ENCODE results near the gene LNX2.

LNX2 gene

DNA sequence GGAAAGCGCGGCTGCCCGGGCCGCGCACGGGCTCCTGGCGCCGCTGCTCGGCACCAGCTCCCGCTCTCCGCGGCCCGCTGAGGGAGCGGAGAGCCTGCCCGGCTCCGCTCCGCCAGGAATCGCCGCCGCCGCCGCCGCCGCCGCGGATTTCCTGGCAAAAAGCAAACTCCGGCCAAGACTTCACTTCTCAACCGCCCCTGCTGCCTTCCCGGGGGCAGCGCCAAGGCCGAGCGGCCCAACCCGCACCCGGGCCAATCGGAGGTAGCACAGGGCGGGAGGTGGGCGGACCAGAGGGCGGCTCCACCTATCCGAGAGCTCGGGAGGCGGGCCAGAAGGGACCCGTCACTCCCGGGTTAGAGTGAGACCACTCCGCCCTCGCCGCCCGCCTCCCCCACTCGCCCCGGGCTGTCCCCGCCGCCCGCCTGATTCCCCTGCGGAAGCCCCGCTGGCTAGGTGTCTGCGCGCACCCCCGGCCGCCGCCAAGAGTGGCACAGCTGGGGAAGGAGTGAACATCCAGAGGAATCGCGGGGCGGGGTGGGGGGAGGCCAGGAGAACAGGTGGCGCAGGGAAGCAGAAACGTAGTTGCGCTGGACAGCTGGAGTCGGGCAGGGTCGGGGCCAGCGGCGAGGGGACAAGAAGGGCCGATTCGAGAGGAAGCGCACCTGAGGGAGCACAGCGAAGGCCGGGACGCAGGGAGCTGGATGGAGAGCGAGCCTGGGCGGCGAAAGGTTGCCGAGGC, at the start of gene LNX2:
TSS of gene LNX2 (minus strand) at position 153 of the 739 bp plus-strand sequence. CDS start 38,826 bp downstream, outside the sequence.
- peak; percentile 90 for DNase-seq

DNA sequence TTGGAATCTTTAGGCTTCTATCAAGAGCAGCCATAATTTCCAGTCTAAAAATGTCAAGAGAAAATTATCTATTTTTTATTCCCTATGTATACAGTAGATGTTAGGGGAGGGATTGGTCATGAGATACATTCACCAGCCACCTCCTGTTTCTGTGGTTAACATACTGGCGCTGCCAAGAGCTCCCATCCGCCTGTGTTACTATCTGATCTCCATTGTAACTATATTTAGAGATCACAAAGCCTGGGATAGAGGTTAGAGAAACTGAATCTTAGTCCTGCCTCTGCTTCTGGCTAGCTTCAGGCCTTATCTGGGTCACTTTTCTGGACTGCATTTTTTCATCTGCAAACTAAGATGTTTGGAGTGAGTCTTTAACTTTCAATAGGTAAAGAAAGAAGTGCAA, 47.6 kb upstream of the LNX2 start:
- DNase-seq, result no peak

DNA sequence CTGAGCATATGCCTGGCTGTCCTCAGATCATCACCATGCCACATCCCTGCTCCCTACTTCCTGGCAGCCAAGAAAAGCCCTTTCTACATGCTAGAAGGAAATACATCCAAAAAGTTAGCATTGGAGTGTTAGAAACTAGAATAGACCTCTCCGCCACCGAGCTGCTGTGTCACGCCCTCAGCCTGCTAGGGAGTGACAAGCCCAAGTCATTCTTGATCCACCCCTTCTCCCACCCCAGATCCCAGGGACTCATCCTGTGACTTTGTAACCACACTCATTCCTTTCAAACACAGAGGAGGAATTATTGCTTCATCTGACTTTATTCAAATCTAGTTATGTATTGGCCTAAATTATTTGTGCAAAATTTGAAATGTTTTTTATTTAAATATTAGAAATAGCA, 46.6 kb upstream of the LNX2 start:
- DNase-seq, result no peak

DNA sequence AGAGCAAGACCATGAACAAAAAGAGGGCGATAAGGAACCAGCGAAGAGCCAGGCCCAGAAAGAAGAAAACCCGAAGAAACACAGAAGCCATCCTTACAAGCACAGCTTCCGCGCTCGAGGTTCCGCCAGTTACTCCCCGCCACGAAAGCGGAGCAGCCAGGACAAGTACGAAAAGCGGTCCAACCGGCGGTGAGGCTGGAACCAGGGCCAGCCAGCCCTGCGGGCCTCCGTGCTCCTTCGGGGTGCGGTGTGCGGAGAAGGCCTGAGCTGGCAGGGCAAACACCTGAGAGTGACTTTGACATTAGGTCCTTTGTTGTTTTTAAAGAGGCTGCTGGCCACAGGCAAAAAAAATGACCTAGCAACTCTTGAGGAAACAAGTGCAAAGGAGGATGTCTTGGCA, 45.4 kb upstream of the LNX2 start:
- no peak for DNase-seq

DNA sequence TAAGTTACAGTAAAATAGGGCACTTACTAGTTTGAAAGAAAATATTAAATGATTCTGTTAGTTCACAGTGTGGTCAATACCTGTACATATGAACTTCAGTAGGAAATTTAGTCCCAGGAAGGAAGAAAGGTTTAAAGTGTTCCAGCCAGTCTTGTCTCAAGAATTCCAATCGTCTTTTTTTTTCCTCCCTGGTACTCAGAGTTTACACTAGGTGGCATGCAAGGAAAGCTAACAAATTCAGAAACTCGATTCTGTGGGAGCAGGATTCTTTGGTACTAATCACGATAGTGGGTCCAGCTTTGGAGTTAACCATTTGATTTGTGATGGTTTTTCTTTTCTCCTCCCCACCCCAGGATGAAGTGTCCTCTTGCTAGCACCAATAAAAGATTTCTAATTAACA, 45.0 kb upstream of the LNX2 start:
- no peak for DNase-seq

DNA sequence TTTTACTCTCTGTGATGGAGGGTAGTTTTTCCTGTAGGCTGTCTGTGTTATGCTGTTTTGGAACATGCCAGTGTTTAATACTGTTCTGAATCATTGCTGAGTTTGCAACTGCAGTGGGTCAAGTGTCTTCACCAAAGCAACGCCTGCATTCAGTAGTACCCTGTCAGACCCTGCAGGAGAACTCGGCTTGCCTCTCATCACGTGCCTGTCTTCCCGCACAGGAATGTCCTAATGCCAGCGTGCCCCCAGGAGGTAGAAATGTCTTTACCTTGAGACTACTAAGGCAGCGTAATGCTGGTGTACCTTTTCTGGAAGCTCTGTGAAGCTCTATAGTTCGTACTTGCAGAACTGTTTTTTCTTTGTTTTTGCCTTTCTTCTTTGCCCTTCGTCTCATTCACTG, 43.6 kb upstream of the LNX2 start:
- no peak for DNase-seq

DNA sequence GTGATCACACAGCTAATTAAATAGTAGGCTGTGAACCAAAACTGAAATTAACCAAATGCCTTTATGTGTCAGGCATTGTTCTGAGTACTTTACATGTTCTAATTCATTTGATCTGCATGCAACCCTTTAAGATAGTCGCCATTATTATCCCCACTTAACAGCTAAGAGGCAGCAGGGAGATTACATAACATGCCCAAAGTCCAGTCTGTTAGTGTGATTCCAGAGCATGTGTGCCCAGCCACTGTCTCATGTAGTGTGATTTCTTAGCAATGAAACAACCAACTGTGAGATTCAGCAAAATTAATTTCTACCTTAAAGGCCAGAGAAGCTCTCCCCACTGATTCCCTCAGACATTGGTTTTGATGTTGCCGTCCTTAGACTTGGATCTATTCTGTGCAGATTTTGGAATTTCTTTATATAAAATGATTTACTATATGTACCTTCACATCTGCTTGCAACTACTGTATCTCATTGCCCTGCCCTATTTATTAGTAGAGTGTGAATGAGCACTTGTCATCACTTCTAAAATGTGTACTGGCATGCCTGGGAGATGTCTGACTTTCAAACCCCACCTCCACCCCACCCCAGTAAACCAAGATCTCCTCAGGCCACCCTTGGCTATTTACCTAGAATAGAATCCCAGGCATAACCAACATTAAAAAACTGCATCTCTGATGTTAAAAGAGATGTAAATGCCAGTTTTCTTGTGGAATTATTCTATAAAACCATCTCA, 42.6 kb upstream of the LNX2 start:
- no peak for DNase-seq

DNA sequence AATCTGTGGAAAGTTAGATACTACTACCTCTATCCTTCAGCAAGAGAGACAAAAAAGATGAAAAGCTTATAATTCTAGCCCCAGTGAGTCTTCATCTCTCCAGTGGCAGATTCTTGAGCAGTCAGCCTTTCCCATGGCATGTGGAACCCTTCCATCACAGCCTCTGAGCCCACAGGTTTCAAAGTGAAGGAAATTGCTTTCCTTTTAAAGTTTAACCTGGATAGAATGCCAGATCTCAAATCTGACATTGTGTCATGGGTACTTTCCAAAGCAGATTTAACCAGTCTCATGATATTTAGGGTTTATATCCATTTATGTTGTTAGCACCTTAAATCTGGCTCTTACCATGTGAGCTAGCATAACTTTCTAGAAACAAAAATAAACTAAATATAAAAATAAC, 40.7 kb upstream of the LNX2 start:
- no peak for DNase-seq

DNA sequence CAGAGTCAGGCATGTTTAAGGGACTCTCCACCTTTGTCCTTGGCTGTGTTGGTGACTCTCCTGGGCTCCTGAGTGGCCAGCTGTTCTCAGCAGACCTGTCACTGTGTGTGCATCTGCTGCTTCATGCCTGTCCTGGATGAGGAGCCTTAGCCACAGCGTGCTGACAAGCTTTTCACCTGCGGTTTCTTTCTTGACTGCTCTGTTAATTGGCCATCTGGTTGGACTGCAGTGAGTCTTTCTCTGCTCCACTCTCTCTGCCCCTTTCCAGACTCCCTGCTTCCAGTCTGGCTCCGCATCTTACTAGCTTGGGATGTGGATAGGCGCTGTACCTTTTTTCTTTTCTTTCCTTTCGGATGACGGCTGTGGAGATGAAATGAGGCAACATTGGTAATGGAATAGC, 40.2 kb upstream of the LNX2 start:
- DNase-seq, result no peak

DNA sequence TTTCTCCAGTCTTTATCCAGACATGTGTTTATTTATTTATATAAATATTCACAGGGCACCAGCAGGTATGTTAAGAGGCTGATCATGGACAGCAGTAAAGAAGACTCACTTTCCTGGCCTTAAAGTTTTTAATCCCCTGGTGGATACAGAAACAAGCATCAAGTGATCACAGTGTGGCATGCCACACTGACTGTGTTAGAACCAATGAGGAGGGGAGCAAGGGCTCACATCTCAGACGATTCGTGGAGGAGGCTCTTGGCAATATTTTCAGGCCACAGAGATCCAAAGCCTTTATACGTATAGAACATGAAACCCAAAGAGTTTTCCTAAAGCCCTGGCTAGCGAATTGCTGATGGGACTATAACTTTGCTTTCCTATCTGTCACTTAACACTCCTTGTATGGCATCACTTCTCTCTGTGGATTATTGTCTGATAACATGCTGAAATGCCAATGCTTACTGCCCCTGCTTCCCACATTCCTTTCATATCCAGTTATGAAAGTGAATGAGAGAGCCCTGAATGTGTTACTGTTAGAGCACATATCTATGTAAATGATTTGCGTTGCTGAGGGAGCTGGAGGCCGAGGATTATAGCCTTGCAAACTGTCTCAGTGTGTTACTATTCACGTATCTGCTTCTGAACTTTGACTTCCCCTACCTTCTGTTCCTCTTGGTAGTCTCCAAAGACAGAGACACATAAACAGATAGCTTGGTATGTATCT, 39.0 kb upstream of the LNX2 start:
- DNase-seq, result no peak

DNA sequence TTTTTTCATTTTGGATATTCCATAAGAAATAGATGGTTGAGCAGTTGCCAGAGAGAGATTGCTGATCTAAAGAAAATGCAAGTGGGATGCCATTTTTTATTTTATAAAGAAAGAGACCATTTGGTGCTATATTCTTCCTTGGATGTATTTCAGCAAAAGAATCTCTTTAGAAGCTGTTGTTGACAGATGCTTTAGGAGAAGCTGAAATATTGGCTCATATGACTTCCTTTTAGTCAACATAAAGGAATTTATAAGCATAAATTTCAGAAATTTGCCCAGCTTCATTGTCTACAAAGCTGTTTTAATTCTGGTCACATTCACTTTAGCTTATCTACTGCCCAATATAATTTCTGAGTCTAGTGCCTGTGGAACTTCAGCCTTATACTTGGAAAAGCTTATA, 38.2 kb upstream of the LNX2 start:
- no peak for DNase-seq

DNA sequence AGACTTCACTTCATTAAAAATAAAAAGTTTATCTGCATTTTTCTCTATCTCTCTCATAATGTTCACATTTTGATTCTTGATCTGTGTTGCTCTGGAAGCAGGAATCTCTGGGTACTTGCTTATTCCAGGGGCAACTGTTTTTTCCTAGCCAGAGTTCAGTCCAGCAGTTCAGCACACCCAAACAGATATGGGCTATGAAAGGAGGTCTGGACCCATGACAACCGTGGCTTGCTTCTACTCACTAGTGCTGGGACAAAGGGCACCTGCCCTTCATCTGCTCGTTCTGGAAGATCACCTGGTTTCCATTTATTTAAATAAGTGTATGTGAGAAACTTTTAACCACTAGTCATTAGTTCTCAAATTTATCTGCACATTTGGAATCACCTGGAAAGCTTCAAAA, 37.4 kb upstream of the LNX2 start:
- no peak for DNase-seq

DNA sequence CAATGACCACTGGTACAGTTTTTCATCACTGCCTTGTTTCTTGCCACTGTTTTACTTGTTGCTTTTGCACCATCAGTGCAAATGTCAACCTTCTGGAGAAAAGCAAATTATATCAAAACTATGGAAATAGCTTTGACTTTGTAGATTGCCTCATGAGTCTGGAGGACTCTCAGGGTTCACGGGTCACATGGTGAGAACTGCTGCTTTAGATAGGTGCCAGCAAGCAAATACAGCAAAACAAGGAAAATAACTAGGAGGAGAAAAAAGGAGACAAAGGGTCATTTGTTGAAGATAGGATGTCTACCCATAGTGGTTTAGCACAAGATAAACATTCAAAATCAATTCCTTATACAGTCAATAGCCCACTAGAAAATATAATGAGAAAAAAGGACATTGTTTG, 34.5 kb upstream of the LNX2 start:
- no peak for DNase-seq

DNA sequence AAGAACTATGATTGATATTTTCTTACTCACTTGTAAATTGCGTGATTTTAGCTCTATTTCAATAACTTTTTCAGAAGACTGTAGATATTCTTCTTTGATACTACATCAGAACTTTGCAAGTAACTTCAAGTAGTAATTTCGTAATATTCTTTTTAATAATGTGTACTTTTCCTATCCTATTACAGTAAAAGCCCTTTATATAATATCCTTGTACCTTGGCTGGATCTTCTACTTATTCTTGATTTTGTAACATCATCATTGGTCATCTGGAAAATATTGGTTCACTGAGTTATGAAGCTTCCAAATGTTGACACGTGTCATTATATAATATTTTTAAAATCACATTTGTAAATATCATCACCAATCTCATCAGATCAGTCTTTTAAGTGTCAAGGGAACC, 33.7 kb upstream of the LNX2 start:
- no peak for DNase-seq

DNA sequence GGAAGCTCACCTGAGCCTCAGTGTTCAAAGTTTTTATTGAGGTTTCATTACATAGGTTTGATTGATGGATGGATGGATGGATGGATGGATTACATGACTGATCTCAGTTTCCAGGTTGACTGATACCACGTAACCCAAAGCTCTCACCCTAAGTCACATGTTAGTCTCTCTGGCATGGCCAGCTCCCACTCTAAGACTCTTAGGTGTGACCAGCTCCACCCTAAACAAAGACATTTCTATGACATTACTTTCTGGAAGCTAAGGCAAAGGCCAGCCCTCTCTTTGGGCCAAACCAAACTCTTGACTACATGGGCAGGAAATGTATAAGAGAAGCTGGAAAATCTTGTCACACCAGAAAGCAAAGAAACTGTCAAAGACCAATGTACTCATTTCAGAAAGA, 30.0 kb upstream of the LNX2 start:
- no peak for DNase-seq

DNA sequence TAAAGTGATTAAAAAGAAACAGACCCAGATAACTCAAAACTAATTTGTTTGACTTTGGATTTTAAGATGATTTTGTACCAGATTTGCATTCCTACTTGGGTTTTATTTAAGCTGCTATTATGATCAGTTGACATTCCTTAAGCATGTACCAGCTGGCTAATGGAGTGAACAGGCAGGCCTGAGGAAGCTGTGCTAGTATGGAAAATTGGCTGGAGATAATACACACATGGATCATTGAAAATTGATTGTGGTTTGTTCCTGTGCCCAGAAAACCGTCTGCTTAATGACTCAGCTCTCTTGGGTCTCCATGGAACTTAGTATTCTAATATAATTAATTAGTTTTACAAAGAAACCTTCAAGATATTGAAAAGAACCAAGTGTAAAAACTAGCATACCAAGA, 24.0 kb upstream of the LNX2 start:
- no peak for DNase-seq

DNA sequence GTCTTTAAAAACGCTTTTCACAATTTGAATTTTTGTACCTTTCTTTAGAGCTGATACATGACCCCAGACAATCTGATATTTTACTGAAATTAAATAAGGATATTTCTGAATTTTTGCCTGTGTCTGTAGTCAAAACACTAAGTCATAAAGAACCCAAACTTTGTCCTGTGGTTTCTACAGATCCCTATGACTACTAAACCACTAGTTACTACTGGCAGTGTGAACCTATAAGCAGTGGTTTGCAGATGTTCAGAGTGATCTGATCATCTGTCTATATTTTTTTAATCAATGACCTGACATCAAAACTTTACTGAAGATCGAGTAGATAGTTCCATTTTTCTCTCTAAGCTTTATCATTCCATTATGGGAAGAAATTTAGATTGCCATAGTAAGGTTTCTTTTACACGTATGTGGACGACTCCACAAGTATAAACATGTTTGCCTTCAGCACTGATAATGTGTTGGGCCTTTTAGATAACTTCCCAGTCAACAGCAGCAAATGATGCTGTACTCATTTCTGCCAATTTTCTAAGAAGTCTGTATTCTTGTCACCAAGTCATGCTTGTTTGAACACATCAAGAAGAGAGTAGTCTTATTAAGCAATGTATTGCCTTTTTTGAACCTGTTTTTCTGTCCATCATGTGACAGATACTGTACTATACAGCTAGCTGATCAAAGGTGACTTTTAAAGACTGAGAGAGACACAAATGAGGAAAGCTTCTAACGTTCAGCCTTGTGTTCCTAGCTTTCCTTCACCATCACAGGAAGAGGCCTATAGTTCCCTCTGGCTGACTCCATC, 23.2 kb upstream of the LNX2 start:
- no peak for DNase-seq

DNA sequence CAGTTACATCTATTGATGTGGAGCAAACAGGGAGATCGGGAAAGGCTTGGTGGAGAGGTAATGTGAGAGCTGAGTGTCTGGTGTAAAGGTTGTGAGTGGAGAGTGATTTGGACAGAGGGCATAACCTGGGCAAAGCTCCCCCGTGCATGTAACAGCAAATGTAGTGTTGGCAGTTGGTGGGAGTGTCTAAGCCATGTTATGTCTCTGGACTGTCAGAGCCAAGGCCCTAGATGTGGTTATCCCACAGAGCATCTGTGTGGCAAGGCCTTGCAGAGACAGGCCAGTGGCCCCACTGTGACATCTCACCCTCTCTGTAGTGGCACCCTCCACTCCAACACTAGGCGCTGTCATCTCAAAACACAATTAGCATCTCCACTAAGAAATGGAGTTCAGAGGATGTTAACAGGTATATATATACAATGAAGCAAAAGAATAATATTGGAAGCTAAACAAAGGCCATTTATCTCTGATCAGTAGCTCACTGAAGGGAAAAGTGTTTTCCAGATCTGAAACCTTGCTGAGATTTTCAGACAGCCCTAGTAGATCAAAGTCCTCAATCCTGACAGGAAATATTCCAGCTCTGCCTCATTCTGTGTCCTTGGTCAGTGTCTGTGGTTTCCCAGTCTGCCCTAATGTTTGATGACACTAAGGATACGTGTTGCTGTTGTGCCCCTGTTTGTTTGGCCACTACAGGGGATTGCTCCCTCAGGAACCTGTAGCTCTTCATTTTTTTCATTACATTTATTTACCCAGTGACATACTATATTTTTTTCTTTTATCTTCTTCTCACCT, 21.6 kb upstream of the LNX2 start:
- no peak for DNase-seq

DNA sequence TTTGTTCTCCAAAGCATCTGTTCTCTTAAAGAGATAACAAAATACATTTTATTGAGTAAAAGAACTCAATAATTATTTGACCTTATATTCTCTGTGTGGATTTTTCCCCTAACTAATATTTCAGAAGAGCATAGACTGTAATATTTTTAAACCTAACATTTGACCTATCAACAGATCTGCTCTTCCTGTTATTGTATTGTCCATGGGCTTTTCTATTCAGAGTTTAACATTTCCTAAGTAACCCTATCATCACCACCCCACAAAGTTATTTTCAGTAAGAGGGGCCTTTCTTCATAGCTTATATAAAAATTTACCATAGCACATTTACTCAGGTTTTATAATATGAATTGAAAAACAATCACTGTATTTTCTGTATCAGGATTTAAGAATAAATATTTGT, 18.9 kb upstream of the LNX2 start:
- DNase-seq, result no peak

DNA sequence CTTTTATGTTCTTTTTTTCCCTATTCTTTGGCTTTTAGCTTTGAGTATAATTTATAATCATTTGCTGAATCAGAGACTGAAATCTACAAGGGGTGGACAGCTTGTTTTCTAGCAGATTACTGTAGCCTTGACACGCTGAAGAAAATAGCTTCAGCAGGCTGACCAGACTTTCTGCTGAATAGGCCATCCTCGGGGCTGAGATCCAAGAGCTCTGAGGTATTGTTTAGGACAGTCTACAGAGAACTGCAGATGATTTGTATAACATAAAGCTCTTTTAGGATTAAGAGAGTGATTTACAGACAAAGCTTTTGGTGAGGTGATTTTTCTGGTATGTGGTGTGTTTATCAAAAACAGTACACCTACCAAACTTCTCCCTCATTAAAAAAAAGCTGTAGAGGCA, 18.2 kb upstream of the LNX2 start:
- DNase-seq, result no peak

DNA sequence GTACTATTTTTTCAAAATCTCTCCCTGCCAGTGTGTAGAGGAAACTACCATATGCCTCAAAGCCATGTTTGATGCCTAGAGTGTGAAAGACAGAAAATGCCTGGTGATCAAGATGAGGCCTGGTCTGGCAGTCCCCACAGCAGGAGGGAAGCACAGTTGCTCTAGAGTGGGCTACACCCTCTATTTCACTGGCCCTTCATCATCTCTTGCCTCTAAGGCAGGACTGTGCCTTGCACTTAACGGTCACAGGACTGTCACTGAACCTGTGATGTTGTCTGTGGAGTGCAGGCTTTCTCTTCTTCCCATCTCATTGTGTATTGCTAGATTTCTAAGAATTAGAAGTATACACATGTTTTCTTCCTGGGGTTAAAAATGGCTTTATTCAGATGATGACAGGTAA, 17.7 kb upstream of the LNX2 start:
- DNase-seq, result no peak

DNA sequence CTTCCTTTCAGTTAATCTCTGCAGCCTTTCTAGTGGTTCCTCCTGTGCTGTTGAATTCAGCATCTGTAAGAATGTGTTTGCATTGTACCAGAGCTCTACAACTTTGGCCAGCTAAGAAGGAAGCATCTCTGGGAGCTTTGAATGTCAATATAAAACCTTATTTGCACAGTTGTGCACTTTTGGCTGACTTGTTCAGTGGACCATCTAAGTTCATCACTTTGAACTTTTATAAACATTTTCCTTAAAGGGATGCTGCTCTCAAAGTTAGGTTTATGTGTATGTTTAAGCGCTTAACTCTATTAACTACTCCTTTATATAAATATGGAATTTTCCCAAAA, 16.9 kb upstream of the LNX2 start:
- DNase-seq, result no peak

Measured in NCI-H2107 (cell line).